8988T (cell line): Measurements from ENCODE around the gene PGM5.
"Not testable (repeated sequence)": the region's sequence is repeated elsewhere in the genome, so short reads cannot be mapped to it uniquely, and the experiment has no call there.

Source experiments
- DNase-seq: peaks from one replicate; pipeline ENCODE4 v3.0.0; 2011

Gene PGM5

DNA sequence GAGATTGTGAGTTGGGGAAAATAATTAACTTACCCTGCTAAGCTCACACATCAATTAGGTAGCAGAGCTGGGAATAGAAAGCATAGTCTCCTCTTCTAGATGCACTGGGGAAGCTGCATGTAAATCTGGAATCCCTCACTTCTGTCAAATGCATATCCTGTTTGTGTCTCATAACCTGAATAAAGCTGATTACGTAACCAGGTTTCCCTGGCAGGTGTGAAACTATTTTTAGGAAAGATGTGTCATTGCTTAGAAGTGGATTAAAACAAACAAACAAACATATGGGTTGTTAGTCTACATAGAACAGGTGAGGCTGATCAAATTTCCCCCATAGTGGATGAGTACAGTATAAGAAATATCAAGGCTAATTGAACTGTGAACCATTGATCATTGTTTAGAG is 27.5 kb downstream of the PGM5 start:
- DNase-seq = not testable (repeated sequence)

DNA sequence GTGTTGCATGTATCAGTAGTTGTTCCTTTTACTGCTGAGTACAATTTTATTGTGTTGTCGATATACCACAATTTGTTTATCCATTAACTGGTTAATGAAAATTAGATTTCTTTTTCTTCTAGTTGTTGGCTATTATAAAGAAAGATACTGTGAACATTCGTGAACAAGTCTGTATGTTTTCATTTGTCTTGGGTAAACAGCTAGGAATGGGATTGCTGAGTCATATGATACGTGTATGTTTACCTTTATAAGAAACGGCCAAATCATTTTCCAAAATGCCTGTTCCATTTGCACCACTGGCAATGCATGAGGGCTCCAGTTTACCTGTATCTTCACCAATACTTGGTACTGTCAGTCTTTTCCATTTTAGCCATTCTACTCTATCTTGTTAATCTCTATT is 33.1 kb downstream of the PGM5 start:
- DNase-seq = not testable (repeated sequence)

GRCh38 chr9:68390737-68391136 is 34.3 kb downstream of the PGM5 start:
- not testable (repeated sequence) for DNase-seq

DNA sequence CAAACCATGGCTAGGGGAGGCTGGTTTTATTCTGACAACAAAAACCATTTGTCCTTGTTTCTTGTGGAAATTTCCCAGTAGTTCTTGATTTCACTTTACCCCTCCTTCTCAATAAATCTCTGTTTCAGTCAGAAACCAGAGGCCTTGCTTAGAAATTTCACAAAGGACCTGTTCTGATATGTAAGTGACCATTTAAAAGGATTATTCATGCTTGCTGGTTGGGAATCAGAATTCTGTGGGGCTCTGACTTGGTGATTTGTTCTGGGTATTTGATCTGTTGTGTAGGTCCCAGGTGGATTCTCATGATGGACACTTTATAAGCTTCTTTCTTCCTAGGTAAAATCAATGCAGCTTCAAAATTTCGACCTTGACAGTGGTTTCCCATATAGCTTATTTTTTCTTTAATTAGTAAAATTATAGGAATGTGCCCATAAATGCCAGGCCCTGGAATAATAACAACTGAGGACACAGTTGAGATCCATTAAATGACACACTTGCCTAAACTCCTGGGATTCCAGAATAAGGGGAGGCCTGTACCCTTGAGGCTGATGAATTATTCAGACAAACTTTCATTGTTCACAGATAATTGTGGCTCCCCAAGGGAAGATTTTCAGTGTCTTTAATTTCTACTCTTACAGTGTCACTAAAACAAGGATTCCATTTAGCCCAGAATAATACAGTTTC is 40.1 kb downstream of the PGM5 start:
- not testable (repeated sequence) for DNase-seq

DNA sequence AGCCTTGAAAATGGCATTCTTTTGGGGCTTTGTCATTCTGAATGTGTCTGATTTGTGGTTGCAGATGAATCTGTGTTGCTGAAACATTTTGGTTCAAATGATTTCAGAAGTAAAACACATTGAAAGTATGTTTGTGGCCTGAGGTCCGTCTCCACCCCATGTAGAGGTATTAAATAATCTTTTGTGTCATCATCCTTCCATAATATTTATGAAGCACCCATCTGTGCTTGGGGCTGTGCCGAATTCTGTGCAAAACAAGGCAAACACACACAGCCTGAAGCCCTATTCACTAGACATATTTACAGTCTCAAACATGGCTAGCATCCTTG is 40.6 kb downstream of the PGM5 start:
- DNase-seq = not testable (repeated sequence)

DNA sequence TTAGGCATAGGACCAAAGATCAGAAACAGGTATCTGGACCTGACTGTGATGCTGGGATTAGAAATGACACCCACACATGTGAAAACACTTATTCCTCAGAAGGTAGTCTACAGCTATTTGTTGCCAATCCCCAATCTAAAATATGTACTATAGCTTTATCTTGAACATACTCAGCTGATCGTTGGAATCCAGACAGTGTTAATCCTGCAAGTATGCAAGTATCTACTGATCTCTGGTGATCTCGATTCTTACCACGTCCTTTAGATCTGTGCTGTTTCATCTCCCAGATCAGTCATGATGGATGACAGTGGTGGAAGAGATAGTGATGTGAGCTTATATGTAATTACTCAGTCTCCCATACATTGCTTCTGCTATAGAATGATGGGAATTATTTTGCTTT is 41.4 kb downstream of the PGM5 start:
- not testable (repeated sequence) for DNase-seq

DNA sequence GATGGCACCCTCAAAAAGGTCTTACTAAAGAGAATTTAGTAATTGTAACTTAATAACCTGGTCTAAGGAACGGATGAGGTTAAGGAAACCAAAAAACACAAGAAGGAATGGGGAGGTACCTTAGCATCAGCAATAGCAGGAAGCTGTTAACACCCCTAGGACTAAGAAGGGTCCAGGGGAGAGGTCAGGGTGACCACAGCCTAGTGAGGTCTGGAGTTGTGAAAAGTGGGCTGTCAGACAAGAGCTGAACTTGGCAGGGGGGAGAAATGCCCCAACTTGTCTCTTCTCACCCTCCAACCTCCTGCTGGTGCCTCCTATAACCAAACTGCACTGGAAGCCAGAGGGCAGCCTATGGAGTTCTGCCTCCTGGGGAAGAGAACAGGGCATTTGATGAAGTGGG is 41.9 kb downstream of the PGM5 start:
- not testable (repeated sequence) for DNase-seq

DNA sequence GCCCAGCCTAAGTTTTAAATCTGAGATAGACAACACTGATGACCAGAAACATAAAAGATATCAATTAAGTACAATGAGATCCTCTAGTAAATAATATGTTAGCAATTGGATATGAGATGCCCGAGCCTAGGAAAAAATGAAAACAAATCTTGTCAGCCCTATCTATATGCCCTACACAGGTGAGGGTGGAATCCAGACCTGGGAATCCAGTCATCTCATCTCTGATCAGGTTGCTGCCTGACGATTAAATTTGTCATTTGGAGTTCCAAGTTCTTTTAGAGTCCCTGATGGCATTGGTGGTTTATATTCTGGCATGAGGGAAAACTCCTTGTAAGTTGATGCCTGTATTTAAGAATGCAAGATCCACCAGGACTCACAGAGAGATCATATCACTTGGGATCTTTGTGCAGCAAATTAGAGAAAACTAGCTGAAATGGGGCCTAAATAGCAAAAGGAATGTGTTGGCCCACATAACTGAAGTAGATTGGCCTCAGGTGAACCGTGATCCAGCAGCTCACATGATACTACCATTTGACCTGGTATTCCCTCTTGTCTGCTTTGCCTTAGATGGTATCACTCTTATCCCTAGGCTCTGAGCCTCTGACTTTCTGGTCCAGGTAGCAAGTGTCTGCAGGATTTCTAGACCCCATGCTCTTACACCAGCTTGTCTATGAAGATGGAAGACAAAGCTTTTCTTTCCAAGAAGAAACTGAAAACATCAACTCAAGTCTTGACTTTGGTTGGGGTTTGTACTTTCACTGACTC is 48.2 kb downstream of the PGM5 start:
- DNase-seq = not testable (repeated sequence)

DNA sequence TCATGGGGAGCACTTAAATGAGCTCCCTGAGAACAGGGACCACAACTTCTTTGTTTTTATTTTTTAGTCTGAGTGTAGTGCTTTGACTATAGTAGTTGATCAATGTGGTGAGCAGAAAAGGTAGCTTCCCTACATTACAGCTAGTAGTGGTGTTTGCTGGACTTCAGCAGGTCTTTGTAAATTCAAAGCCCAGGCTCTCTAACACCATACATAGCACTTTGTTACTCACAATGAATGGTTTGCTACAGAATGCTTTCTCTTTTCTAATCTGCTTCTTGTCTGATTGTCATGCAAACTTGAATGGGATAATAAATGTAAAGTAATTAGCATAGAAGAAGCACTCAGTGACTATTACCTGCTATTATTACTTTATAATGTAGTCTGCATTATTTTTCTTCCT is 55.5 kb downstream of the PGM5 start:
- not testable (repeated sequence) for DNase-seq

DNA sequence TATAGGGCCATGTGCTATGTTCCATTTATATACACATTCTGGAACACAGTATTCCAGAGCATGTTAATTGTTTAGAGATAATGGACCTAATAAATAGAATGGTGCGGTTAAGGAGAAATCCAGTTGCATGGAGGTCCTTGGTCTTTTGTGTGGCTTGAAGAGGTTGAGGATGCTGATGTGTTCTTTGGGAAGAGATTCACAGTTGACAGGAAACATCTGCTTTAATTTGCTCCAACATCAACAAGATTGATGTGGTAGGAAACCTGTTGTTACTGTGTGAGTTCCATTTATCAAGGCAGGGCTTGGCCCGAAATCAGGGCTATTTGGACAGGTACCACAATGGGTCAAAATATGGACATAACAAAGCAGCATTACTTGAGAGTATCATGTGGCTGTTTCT is 56.3 kb downstream of the PGM5 start:
- DNase-seq = not testable (repeated sequence)

GRCh38 chr9:68415065-68415464 is 58.7 kb downstream of the PGM5 start:
- DNase-seq = not testable (repeated sequence)

DNA sequence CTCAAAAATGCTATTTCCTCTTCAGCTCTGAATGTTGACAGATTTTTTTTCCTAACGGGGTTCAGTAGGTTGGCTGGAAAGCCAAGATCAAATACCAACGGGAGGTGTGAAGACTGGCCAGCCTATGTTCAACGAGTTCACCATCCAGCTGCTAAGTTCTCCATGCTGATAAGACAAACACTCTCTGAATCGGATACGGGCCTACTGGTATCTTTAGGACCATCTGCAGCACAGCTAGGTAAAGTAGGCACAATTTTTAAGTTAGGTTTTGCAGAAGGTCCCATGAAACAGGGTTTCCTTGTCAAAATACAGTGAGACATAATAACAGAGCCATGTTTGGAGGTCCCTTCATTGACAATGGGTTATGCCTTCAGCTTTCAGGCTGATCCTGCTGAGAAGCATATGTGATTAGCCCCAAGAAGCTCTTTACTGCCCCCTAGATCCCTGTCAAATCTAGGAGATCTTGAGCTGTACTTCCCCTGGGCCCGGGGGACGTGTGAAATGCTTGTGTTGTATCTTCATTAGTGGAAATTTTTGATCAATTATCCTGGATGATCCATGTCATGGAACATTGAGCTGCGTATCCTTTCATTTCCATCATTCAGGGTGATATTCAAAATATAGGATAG is 60.6 kb downstream of the PGM5 start:
- DNase-seq = no peak

DNA sequence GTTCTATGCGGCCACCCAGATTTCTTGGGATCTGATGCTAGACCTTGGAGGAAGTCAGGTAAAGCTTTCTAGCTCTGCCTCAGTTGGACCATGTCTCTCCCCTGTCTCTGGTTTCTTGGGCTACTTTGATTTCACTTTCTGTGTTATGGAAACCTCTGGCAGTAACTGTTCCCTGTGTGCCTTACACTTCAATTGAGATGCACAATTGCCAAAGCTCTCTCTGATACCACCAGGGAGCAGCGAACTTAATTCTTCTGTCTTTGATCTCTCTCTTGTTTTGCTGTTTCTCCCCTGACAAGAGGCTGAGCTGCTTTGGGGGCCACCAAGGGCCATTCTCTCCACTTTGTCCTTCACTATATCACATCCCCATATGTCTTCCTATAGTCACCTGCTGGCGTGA is 61.4 kb downstream of the PGM5 start:
- no peak for DNase-seq

- DNase-seq = no peak
Observed at GRCh38 chr9:68418259-68418845, 61.9 kb downstream of the PGM5 start.

- no peak for DNase-seq
Observed at GRCh38 chr9:68419901-68420300, 63.5 kb downstream of the PGM5 start.

DNA sequence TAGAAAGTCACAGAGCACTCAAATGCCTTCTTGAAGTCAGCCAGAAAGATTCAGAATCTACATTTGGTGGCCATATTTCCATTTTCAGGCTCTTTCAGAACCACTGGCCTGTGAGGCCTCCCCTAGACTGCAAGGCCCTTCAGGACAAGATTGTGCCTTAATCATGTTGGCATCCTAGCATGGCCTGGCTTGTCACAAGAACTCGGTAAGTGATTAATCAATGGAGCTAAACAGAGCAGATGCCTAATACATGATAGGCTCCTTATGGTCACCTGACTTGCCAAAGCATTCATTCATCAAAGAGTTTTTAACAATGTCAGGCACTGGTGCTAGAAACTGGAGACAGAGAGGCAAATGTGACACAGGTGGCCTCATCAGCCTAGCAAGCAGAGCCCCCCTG is 70.3 kb downstream of the PGM5 start:
- DNase-seq = no peak

GRCh38 chr9:68427216-68427977 is 71.0 kb downstream of the PGM5 start:
- DNase-seq = no peak

- DNase-seq = no peak
Observed at GRCh38 chr9:68428481-68428880, 72.1 kb downstream of the PGM5 start.

DNA sequence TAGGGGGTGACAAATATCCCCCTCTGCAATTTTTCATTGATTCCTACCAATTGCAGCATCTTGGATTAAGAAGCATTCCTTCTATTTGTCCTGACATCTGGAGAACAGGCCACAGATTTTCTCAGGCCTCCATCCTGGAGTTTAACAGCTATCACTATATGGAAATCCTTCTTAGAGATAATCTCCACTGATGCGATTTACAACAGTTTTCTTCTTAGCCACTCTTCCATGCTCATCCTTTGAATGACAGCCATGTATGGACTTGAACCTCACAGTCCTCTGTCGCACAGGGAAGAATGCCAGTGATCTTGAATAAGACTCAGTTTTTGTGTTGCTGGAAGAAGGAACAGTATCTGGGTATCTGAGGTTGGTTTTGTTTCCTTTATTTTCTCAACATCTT is 73.2 kb downstream of the PGM5 start:
- no peak for DNase-seq

DNA sequence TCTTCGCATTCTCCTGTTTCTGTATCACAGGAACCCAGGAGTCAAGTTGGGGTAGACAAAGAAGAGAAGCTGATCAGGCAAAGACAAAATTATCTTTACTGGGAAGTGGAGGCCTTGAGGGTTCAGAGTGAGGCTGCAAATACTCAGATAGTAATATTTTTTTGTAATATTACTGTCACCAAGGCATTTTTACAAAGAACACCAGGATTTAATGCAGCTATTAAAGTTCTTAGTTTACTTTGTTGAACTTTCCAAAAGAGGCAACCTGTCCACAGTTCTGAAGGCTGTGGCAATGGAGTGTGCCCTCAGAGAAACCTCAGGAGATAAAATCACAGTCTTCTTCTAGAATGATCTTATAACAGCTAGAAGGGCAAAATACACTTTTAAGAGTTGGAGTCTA is 74.9 kb downstream of the PGM5 start:
- no peak for DNase-seq

- no peak for DNase-seq
Observed at GRCh38 chr9:68433531-68434110, 77.2 kb downstream of the PGM5 start.

- no peak for DNase-seq
Observed at GRCh38 chr9:68437785-68438184, 81.4 kb downstream of the PGM5 start.

DNA sequence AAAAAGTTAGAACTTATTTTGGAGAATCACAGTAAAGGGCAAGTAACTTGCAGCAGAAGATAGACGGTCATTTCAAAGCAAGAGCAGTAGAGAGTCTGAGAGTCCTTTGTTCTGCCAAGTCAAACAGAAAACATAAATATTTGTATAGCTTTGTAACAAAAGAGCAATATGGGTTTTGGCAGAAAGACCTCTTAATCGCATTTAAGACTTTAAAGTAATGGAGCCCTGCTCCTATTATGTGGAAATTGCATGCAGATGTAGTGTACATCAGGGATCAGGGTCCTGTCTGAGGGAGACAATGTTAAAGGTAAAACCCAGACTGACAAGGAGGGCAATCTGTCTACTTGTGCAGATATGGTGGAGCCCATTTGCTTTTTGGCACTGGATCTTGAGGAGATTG is 87.2 kb downstream of the PGM5 start:
- DNase-seq = no peak
